WERI-Rb-1 (cell line): ENCODE results near the gene PFDN4.

Experiments used
- DNase-seq: peaks from one replicate; pipeline ENCODE4 v3.0.0-alpha.2; 2020
- H3K27ac ChIP-seq: fragments of 250-450 bp; sonication (Bioruptor Pico); 2 replicates; pipeline ENCODE4 v1.5.1; 2020; ENCODE audit warnings: mild to moderate bottlenecking, moderate library complexity
- H3K27me3 ChIP-seq: fragments of 250-450 bp; sonication (Bioruptor Pico); 2 replicates; pipeline ENCODE4 v1.5.1; 2021; ENCODE audit warnings: mild to moderate bottlenecking, low read depth, moderate library complexity; ENCODE audit not compliant: insufficient read depth, severe bottlenecking
- H3K36me3 ChIP-seq: fragments of 250-450 bp; sonication (Bioruptor Pico); 2 replicates; pipeline ENCODE4 v1.5.1; 2020; ENCODE audit warnings: mild to moderate bottlenecking, moderate library complexity
- H3K4me3 ChIP-seq: 2 replicates; pipeline ENCODE4 v1.5.1; 2011; ENCODE audit warnings: low read depth, mild to moderate bottlenecking, control low read depth, low read length
- H3K9me3 ChIP-seq: fragments of 250-450 bp; sonication (Bioruptor Pico); 2 replicates; pipeline ENCODE4 v1.5.1; 2021; ENCODE audit warnings: mild to moderate bottlenecking, moderate library complexity; ENCODE audit not compliant: severe bottlenecking
- CTCF ChIP-seq: IDR thresholded peaks from 2 replicates; pipeline ENCODE4 v1.5.1; 2011; ENCODE audit warnings: low read depth, mild to moderate bottlenecking, control low read depth, inconsistent platforms, low read length

Gene PFDN4

DNA sequence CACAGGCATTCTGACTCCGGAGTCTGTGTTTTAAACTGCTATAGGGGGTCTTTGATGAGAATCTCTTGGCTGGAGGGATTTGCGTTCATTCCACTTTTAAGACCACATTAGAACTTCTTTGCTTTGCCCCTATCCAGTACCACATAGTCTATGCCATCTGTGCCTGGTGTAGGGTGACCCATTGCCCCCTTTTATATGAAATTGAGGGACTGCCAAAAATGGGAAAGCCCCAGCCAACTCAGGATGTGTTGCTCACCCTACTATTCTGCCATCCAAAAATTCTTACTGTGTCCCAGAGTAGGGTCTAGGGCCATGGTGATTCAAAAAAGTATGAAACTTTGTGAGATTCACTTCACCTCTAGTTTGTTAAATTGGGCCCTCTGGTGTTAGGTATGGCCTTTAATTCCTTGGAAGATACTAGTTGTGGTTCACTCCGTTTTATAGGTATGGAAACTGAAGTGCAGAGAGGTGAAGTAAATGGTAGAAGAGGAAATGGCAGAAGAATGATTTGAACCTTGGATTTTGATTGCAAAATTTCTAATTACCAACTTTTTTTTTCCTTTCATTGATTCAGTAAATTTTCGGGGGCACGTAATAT is 1.4 kb downstream of the PFDN4 start:
- H3K27ac ChIP-seq = no peak overlapping the region

DNA sequence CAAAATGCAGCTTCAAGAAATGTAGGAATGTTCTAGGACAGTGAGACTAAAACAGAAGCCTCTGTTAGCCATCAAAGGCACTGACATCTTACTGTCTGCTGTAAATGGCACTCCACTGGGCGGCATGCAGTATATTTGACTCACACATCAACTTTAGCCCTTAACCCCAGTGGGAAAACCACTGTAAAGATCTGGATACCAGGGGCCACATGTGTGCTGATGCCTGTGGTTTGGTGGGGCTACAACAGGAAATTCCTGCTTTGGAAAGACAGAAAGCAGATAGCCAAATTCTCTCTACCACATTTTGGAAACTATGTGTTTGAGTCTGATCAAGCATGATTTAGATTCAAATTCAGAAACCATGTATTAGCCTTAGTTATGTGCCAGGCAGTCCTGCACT is 4.3 kb downstream of the PFDN4 start:
- Histone ChIP-seq H3K4me3 (no peak overlapping the region), H3K36me3 (peaks cover 7% of the 10 kb centered on the region), H3K27me3 (no peaks in the 10 kb centered on the region), H3K9me3 (no peaks in the 10 kb centered on the region), H3K27ac (no peak overlapping the region)
- TF ChIP-seq CTCF = no peak
- no peak for DNase-seq

More for the DNA sequence above, 1.4 kb downstream of the PFDN4 start:
- DNase-seq = no peak
- Histone ChIP-seq H3K9me3 (no peaks in the 10 kb centered on the region), H3K36me3 (no peaks in the 10 kb centered on the region), H3K4me3 (no peak overlapping the region), H3K27me3 (peaks cover 22% of the 10 kb centered on the region)
- TF ChIP-seq CTCF = no peak

- Histone ChIP-seq H3K36me3 (peaks cover 7% of the 10 kb centered on the region), H3K27me3 (no peaks in the 10 kb centered on the region), H3K27ac (no peak overlapping the region), H3K9me3 (no peaks in the 10 kb centered on the region), H3K4me3 (no peak overlapping the region)
- TF ChIP-seq CTCF = no peak
- no peak for DNase-seq
These were observed 5.0 kb downstream of the PFDN4 start for GRCh38 chr20:54212871-54213270.

GRCh38 chr20:54214566-54214965 is 6.7 kb downstream of the PFDN4 start:
- DNase-seq = no peak
- TF ChIP-seq CTCF = no peak
- H3K27ac ChIP-seq = no peak overlapping the region
- peaks cover 7% of the 10 kb centered on the region for H3K36me3 ChIP-seq
- H3K27me3 ChIP-seq = no peaks in the 10 kb centered on the region
- no peaks in the 10 kb centered on the region for H3K9me3 ChIP-seq
- H3K4me3 ChIP-seq = no peak overlapping the region

DNA sequence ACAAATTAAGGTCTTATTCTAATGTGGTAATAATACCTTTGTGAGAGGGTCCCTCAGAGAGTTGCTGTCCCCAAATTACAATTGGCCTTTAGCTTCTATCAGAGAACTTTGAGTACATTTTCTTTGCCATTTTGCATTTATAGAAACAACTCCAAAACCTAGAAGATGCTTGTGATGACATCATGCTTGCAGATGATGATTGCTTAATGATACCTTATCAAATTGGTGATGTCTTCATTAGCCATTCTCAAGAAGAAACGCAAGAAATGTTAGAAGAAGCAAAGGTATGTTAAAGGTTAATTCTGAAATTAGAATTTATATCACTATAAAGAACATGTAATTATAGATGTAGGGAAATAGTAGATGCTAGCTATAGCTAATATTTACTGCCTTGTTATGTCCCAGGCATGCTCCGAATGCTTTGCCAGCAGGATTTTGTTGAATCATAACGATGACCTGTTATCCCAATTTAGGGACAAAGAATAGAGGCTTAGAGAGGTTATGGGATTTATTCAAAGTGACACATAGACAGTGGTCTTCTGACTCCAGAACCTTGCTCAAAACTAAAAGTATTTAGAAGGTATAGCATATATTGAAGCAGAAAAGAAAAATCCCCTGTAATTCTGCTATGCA is 7.4 kb downstream of the PFDN4 start:
- no peak for TF ChIP-seq CTCF
- Histone ChIP-seq H3K27ac (no peak overlapping the region), H3K27me3 (no peaks in the 10 kb centered on the region), H3K4me3 (no peak overlapping the region), H3K9me3 (no peaks in the 10 kb centered on the region), H3K36me3 (peaks cover 7% of the 10 kb centered on the region)
- no peak for DNase-seq

DNA sequence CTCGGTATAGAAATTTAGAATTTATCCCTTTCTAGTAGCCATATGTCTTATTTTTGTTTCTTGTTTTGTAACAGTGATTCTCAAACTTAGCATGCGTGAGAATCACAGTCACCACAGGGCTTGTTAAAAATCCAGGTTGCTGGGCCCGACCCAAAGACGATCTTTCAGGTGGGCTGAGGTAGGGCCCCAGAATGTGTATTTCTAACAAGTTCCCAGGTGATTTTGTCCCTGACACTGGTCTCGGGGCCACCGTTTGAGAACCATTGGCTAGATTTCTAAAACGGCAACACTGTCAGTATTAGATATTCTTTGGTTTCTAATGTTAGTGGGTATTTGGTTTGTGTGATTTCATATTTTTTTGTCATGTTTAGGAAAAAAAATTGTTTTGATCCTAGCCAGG is 9.9 kb downstream of the PFDN4 start:
- DNase-seq = no peak
- TF ChIP-seq CTCF = no peak
- Histone ChIP-seq H3K36me3 (peaks cover 7% of the 10 kb centered on the region), H3K27ac (no peak overlapping the region), H3K27me3 (no peaks in the 10 kb centered on the region), H3K4me3 (no peak overlapping the region), H3K9me3 (no peaks in the 10 kb centered on the region)
